ENCODE results near the gene HLA-DMA.

- no peak for TF ChIP-seq POLR2A (IDR thresholded peaks at IDR 0.05)
- TF ChIP-seq CTCF (IDR thresholded peaks at IDR 0.05), result no peak
Measured at GRCh38 chr6:32945953-32946352, 6.9 kb downstream of the HLA-DMA start.
